HCT116 (cell line): ENCODE data around the gene TXLNA. TPM values are rescaled to one million over a fixed set of nuclear protein-coding genes. Genes with fewer than 3 reads are reported as not detected.

Source experiments
- ATAC-seq: fragments of 200-7000 bp; cut with Tn5 transposase; 2 replicates; pipeline ENCODE4 v1.9.1; 2020; ENCODE audit warnings: mild to moderate bottlenecking, moderate library complexity
- BruUV-seq: library from RNA; stranded (reverse); fragments of 400-500 nt; replicated peaks from 2 replicates; lab custom pipeline; 2021; lab: Mats Ljungman, UMichigan
- CTCF ChIA-PET: fragments of 300-600 bp; sonication (Branson Sonifier 250); formaldehyde crosslinking; loops from one replicate; lab custom pipeline; 2021; ENCODE audit warnings: antibody characterized with exemption; lab: Charles Lee
- POLR2A ChIA-PET: fragments of 300-600, 350-600 bp; sonication (Branson Sonifier 250); formaldehyde crosslinking; loops from one replicate; lab custom pipeline; 2021; ENCODE audit warnings: antibody characterized with exemption; lab: Charles Lee
- RAD21 ChIA-PET, 2 experiments: fragments of 300-600 bp; sonication (Branson Sonifier 250); formaldehyde crosslinking; loops; one replicate each; lab custom pipeline; 2023; ENCODE audit warnings: low total read pairs in 2 of 2; ENCODE audit not compliant: uncharacterized antibody in 2 of 2, unreplicated experiment in 2 of 2, low non-redundant PET in 1 of 2; lab: Charles Lee
- DNase-seq: peaks from one replicate; pipeline ENCODE4 v3.0.0-alpha.2; 2010; ENCODE audit warnings: low read depth, low spot score
- H2AFZ ChIP-seq: fragments of 200-600 bp; shearing (Covaris generic), sonication (generic); 2 replicates; pipeline ENCODE4 v1.6.1; 2017; ENCODE audit warnings: low read depth, mixed run types, mixed read lengths, antibody characterized with exemption, low read length; ENCODE audit not compliant: poor library complexity, severe bottlenecking
- H3K27ac ChIP-seq: 2 replicates; pipeline ENCODE4 v1.5.1; 2012; ENCODE audit warnings: low read depth, low read length
- H3K27me3 ChIP-seq: fragments of 200-600 bp; sonication (generic); 2 replicates; pipeline ENCODE4 v1.6.1; 2016; ENCODE audit warnings: mixed run types, low read length, mixed read lengths; ENCODE audit not compliant: insufficient read depth
- H3K36me3 ChIP-seq, 2 experiments: fragments of 200-500 bp in 1 of 2; fragments of 200-600 bp in 1 of 2; sonication (Bioruptor generic) in 1 of 2; sonication (generic) in 1 of 2; 2 replicates each; pipeline versions ENCODE4 v1.5.1 to v1.6.1; 2014 to 2016; ENCODE audit warnings: low read length in 2 of 2, inconsistent platforms in 1 of 2, mixed read lengths in 1 of 2, mixed run types in 1 of 2; ENCODE audit not compliant: insufficient read depth in 2 of 2, control insufficient read depth in 1 of 2
- H3K4me1 ChIP-seq, 2 experiments: fragments of 200-600 bp in 1 of 2; sonication (generic) in 1 of 2; 2 replicates each; pipeline versions ENCODE4 v1.5.1 to v1.6.1; 2012 to 2017; ENCODE audit warnings: low read length in 2 of 2, inconsistent platforms in 1 of 2, mild to moderate bottlenecking in 1 of 2, mixed read lengths in 1 of 2, mixed run types in 1 of 2, moderate library complexity in 1 of 2; ENCODE audit not compliant: insufficient read depth in 2 of 2, control insufficient read depth in 1 of 2
- H3K4me2 ChIP-seq: fragments of 200-600 bp; sonication (generic); 2 replicates; pipeline ENCODE4 v1.6.1; 2017; ENCODE audit warnings: mixed run types, low read length, mixed read lengths
- H3K4me3 ChIP-seq, 2 experiments: fragments of 200-600 bp in 1 of 2; sonication (generic) in 1 of 2; replicated peaks in 1 of 2; 2 replicates each; pipeline ENCODE4 v1.5.1; 2011 to 2016; ENCODE audit warnings: low read length in 2 of 2, control low read depth in 1 of 2, low read depth in 1 of 2, mild to moderate bottlenecking in 1 of 2, mixed read lengths in 1 of 2, mixed run types in 1 of 2
- H3K79me2 ChIP-seq: fragments of 200-600 bp; sonication (generic); 2 replicates; pipeline ENCODE4 v1.6.1; 2017; ENCODE audit warnings: mild to moderate bottlenecking, mixed run types, low read length, moderate library complexity, mixed read lengths; ENCODE audit not compliant: insufficient read depth
- H3K9ac ChIP-seq: fragments of 200-600 bp; sonication (generic); 2 replicates; pipeline ENCODE4 v1.6.1; 2016; ENCODE audit warnings: low read length, mixed read lengths
- H3K9me2 ChIP-seq: fragments of 200-600 bp; sonication (generic), shearing (Covaris generic); 2 replicates; pipeline ENCODE4 v1.6.1; 2017; ENCODE audit warnings: mixed run types, mild to moderate bottlenecking, moderate library complexity; ENCODE audit not compliant: insufficient read depth
- H3K9me3 ChIP-seq, 2 experiments: fragments of 200-500 bp in 1 of 2; fragments of 200-600 bp in 1 of 2; sonication (Bioruptor generic) in 1 of 2; sonication (generic) in 1 of 2; 2 replicates each; pipeline ENCODE4 v1.6.1; 2014 to 2017; ENCODE audit warnings: low read length in 2 of 2, mixed read lengths in 2 of 2, inconsistent platforms in 1 of 2, low read depth in 1 of 2, mild to moderate bottlenecking in 1 of 2, mixed run types in 1 of 2, moderate library complexity in 1 of 2; ENCODE audit not compliant: control insufficient read depth in 1 of 2, insufficient read depth in 1 of 2
- H4K20me1 ChIP-seq: fragments of 200-600 bp; sonication (generic), shearing (Covaris generic); 2 replicates; pipeline ENCODE4 v1.6.1; 2017; ENCODE audit warnings: mixed run types, mild to moderate bottlenecking, moderate library complexity; ENCODE audit not compliant: insufficient read depth
- CBX3 ChIP-seq: IDR thresholded peaks from 2 replicates; pipeline ENCODE4 v1.6.1; 2012; ENCODE audit warnings: low read depth
- CEBPB ChIP-seq: IDR thresholded peaks from 2 replicates; pipeline ENCODE4 v1.6.1; 2012; ENCODE audit warnings: low read depth
- ELF1 ChIP-seq: IDR thresholded peaks from 2 replicates; pipeline ENCODE4 v1.6.1; 2012; ENCODE audit warnings: low read depth, borderline replicate concordance
- EZH2 ChIP-seq: fragments of 200-600 bp; sonication (generic); IDR thresholded peaks from 2 replicates; pipeline ENCODE4 v1.6.1; 2017; ENCODE audit warnings: antibody characterized with exemption, mixed run types
- EZH2phosphoT487 ChIP-seq: fragments of 200-600 bp; IDR thresholded peaks from 2 replicates; pipeline ENCODE4 v1.6.1; 2018; ENCODE audit warnings: antibody characterized with exemption, borderline replicate concordance
- FOSL1 ChIP-seq: IDR thresholded peaks from 2 replicates; pipeline ENCODE4 v1.6.1; 2012; ENCODE audit warnings: low read depth
- JUND ChIP-seq: IDR thresholded peaks from 2 replicates; pipeline ENCODE4 v1.6.1; 2012
- POLR2A ChIP-seq: IDR thresholded peaks from 2 replicates; pipeline ENCODE4 v1.7.0; 2011; ENCODE audit warnings: borderline replicate concordance; ENCODE audit not compliant: insufficient read depth, insufficient read length; ENCODE audit errors: extremely low read depth
- POLR2AphosphoS5 ChIP-seq: IDR thresholded peaks from 2 replicates; pipeline ENCODE4 v1.6.1; 2011; ENCODE audit warnings: mild to moderate bottlenecking, low read depth, low read length, moderate library complexity
- RAD21 ChIP-seq: IDR thresholded peaks from 2 replicates; pipeline ENCODE4 v1.6.1; 2012; ENCODE audit warnings: low read depth, mild to moderate bottlenecking
- SIN3A ChIP-seq: IDR thresholded peaks from 2 replicates; pipeline ENCODE4 v1.6.1; 2012; ENCODE audit warnings: low read depth
- SRF ChIP-seq: IDR thresholded peaks from 2 replicates; pipeline ENCODE4 v1.6.1; 2012; ENCODE audit warnings: low read depth
- TCF7L2 ChIP-seq: IDR thresholded peaks from 2 replicates; pipeline ENCODE4 v1.7.0; 2011; ENCODE audit warnings: borderline replicate concordance, inconsistent platforms; ENCODE audit not compliant: insufficient read depth, insufficient read length; ENCODE audit errors: extremely low read depth
- YY1 ChIP-seq: IDR thresholded peaks from 2 replicates; pipeline ENCODE4 v1.6.1; 2011; ENCODE audit warnings: low read length, low read depth, moderate library complexity, mild to moderate bottlenecking; ENCODE audit not compliant: insufficient replicate concordance; ENCODE audit errors: extremely low read depth
- ZFX ChIP-seq: fragments of 450-650 bp; IDR thresholded peaks from 2 replicates; pipeline ENCODE4 v1.6.1; 2017
- ZNF274 ChIP-seq: fragments of 200-500 bp; sonication (Bioruptor generic); IDR thresholded peaks from 2 replicates; pipeline ENCODE4 v1.6.1; 2014; ENCODE audit warnings: mild to moderate bottlenecking, low read depth, low read length, inconsistent platforms
- intact Hi-C: fragments of 100-400 bp; cut with micrococcal nuclease; formaldehyde crosslinking; loops from 2 replicates; pipeline ENCODE4 v1.10.0; 2022
- total RNA-seq: library from RNA; stranded (reverse); gene quantifications from one replicate; pipeline ENCODE4 v1.2.1, GENCODE V29; 2021; ENCODE audit not compliant: unreplicated experiment
- TF ChIP-seq, protein P1 (sequence below): IDR thresholded peaks from 2 replicates; pipeline ENCODE4 v1.6.1; 2012
- TF ChIP-seq, protein P2 (sequence below): IDR thresholded peaks from 2 replicates; pipeline ENCODE4 v1.6.1; 2011; ENCODE audit warnings: mild to moderate bottlenecking, low read length, moderate library complexity; ENCODE audit not compliant: insufficient replicate concordance; ENCODE audit errors: extremely low read depth
- TF ChIP-seq, protein P3 (sequence below): IDR thresholded peaks from 2 replicates; pipeline ENCODE4 v1.6.1; 2012
- TF ChIP-seq, protein P4 (sequence below), 3 experiments: fragments of 200-600 bp in 1 of 3; sonication (generic) in 1 of 3; IDR thresholded peaks in 2 of 3; conservative IDR thresholded peaks in 1 of 3; 2 replicates each; pipeline ENCODE4 v1.5.1; 2012 to 2017; ENCODE audit warnings: low read depth in 2 of 3, low read length in 2 of 3, antibody characterized with exemption in 1 of 3, borderline replicate concordance in 1 of 3, control low read depth in 1 of 3, mild to moderate bottlenecking in 1 of 3, mixed read lengths in 1 of 3, mixed run types in 1 of 3, moderate library complexity in 1 of 3; ENCODE audit not compliant: insufficient read depth in 1 of 3

The TXLNA gene
- total RNA-seq, 1 experiment from 2014 or later: 37.2 TPM

DNA sequence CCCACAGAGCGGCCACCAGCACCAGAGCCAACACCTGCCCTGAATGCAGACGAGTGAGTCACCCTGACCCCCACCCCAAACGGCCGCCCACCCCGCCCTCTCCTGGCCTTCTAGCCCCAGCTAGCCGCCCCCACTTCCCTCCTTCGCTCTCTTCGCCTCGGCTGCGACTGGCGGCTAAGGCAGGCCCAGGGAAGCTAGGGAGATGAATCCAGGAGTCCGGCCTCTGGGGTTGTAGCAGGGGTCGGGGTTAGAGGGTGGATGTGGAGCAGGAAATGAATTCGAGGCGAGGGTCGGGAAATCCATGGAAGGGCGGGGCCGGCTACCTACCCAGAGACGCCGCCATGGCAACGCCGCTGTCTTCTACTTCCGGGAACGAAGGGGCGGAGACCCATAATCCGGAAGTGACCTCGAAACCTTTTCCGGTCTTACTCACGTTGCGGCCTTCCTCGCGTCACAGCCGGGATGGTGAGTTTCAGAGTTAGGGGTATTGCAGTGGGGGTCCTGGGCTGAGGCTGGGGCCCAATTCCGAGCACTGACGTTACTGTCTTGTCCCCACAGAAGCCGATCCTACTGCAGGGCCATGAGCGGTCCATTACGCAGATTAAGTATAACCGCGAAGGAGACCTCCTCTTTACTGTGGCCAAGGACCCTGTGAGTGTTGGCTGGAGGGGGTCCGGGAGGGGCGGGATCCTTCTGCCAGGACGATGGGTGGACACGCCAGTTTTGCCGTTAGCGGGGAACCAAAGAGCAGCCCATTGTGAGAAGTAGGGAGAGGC, 42.7 kb downstream of the TXLNA start, which contains the start of the genes EIF3I and TMEM234:
TSS of gene EIF3I (plus strand) at position 428 of the 776 bp plus-strand sequence. CDS start at position 463, 35 bp downstream.
TSS of gene TMEM234 (minus strand) at position 374 of the 776 bp plus-strand sequence. CDS start at position 343, 31 bp downstream.
- Histone ChIP-seq H3K9ac (peak within 1 kb of the TSS; percentile 99), H3K9me3 (no peaks in the 10 kb centered on the region), H3K27me3 (no peaks in the 10 kb centered on the region), H3K36me3 (peaks cover 16 to 23% of the 10 kb centered on the region in 2 experiments; a peak in 3 of 4 replicates), H3K79me2 (peaks cover 45% of the 10 kb centered on the region), H3K4me1 (peaks cover 15 to 35% of the 10 kb centered on the region in 2 experiments), H3K9me2 (no peaks in the 10 kb centered on the region), H2AFZ (no peak within 1 kb of the TSS), H3K4me3 (peak within 1 kb of the TSS; percentile 96 to 99), H3K27ac (peak within 1 kb of the TSS; percentile 68), H4K20me1 (no peaks in the 10 kb centered on the region), H3K4me2 (peak within 1 kb of the TSS; percentile 96)
- TSS peak; percentile 58 for BruUV-seq
- CTCF ChIA-PET: interaction anchor here (1.0 kb wide), 1 partner anchor 26 kb away, joined by 3 read pairs; no protein-coding TSS in a partner anchor
- POLR2A ChIA-PET: no interaction called here
- ATAC-seq: peak; percentile 87
- intact Hi-C loops: no loop called here
- RAD21 ChIA-PET: interaction anchor here in 1 of 2 experiments (0.7 kb wide), 1 partner anchor 19 kb away, joined by 3 read pairs; no protein-coding TSS in a partner anchor
- peak; percentile 85 for DNase-seq
- TF ChIP-seq TCF7L2: no peak
- TF ChIP-seq JUND: no peak
- TF ChIP-seq RAD21: no peak
- TF ChIP-seq SRF: no peak
- TF ChIP-seq, protein P1, sequence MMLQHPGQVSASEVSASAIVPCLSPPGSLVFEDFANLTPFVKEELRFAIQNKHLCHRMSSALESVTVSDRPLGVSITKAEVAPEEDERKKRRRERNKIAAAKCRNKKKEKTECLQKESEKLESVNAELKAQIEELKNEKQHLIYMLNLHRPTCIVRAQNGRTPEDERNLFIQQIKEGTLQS: no peak
- TF ChIP-seq, protein P2, sequence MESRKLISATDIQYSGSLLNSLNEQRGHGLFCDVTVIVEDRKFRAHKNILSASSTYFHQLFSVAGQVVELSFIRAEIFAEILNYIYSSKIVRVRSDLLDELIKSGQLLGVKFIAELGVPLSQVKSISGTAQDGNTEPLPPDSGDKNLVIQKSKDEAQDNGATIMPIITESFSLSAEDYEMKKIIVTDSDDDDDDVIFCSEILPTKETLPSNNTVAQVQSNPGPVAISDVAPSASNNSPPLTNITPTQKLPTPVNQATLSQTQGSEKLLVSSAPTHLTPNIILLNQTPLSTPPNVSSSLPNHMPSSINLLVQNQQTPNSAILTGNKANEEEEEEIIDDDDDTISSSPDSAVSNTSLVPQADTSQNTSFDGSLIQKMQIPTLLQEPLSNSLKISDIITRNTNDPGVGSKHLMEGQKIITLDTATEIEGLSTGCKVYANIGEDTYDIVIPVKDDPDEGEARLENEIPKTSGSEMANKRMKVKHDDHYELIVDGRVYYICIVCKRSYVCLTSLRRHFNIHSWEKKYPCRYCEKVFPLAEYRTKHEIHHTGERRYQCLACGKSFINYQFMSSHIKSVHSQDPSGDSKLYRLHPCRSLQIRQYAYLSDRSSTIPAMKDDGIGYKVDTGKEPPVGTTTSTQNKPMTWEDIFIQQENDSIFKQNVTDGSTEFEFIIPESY: no peak
- TF ChIP-seq EZH2: no peak
- peak; percentile 92 for TF ChIP-seq POLR2AphosphoS5
- TF ChIP-seq ELF1: peak; percentile 88; the same call in 1 of the 2 replicates
- TF ChIP-seq FOSL1: no peak
- peak; percentile 88 for TF ChIP-seq ZFX
- no peak for TF ChIP-seq CBX3
- TF ChIP-seq POLR2A: peak; percentile 68
- TF ChIP-seq, protein P3, sequence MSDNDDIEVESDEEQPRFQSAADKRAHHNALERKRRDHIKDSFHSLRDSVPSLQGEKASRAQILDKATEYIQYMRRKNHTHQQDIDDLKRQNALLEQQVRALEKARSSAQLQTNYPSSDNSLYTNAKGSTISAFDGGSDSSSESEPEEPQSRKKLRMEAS: peak; percentile 84
- no peak for TF ChIP-seq CEBPB
- peak; percentile 57; the same call in 1 of the 2 replicates for TF ChIP-seq SIN3A
- no peak for TF ChIP-seq ZNF274
- TF ChIP-seq, protein P4, sequence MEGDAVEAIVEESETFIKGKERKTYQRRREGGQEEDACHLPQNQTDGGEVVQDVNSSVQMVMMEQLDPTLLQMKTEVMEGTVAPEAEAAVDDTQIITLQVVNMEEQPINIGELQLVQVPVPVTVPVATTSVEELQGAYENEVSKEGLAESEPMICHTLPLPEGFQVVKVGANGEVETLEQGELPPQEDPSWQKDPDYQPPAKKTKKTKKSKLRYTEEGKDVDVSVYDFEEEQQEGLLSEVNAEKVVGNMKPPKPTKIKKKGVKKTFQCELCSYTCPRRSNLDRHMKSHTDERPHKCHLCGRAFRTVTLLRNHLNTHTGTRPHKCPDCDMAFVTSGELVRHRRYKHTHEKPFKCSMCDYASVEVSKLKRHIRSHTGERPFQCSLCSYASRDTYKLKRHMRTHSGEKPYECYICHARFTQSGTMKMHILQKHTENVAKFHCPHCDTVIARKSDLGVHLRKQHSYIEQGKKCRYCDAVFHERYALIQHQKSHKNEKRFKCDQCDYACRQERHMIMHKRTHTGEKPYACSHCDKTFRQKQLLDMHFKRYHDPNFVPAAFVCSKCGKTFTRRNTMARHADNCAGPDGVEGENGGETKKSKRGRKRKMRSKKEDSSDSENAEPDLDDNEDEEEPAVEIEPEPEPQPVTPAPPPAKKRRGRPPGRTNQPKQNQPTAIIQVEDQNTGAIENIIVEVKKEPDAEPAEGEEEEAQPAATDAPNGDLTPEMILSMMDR (IDR thresholded peaks at IDR 0.05 in 2 of 3, conservative IDR thresholded peaks at IDR 0.05 in 1 of 3; ENCODE audit: borderline replicate concordance in 1 of 3, insufficient read depth in 1 of 3, low read depth in 2 of 3, low read length in 2 of 3): no peak
- peak; percentile 16 for TF ChIP-seq YY1
- no peak for TF ChIP-seq EZH2phosphoT487
